RWPE1 (cell line): ENCODE results near the gene ZBTB17.

ENCODE experiments used
- CTCF ChIA-PET: fragments of 350-600 bp; sonication (Branson Sonifier 250); formaldehyde crosslinking; extraction: SDS; loops from one replicate; lab custom pipeline; 2021; lab: Yijun Ruan, JAX
- POLR2A ChIA-PET: fragments of 400-600 bp; formaldehyde crosslinking; extraction: SDS; loops from one replicate; lab custom pipeline; 2020; ENCODE audit warnings: antibody characterized with exemption; ENCODE audit not compliant: low non-redundant PET; lab: Yijun Ruan, JAX
- DNase-seq: peaks from one replicate; pipeline ENCODE4 v3.0.0; 2012; ENCODE audit warnings: low spot score
- H3K27ac ChIP-seq: fragments of 450-650 bp; 2 replicates; pipeline ENCODE4 v1.5.1; 2017
- TF ChIP-seq, protein P1 (sequence below): fragments of 450-650 bp; conservative IDR thresholded peaks from 2 replicates; pipeline ENCODE4 v1.5.1; 2017; ENCODE audit warnings: low read depth, mild to moderate bottlenecking

The ZBTB17 gene

DNA sequence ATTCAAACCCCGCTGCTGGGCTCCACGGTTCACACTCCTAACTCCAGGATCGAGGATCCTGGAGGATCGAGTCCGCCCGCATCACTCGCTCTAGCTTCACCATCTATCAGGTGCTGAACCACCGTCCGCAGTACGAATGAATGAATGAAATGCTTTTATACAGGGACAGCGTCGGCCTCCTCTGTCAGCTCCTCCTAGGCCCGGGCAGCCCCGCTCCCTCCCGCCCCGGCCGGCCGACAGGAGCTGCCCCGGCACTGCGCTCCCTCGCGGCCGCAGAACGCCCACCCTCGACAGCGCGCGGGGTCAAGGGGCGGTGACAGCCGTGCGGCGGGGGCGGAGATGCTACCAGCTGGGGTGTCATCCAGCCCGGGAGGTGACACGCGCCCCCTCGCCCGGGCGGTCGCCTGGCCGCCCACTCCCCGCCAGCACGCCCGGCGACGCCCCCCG, 520 bp downstream of the ZBTB17 start:
- DNase-seq = peak; percentile 37

DNA sequence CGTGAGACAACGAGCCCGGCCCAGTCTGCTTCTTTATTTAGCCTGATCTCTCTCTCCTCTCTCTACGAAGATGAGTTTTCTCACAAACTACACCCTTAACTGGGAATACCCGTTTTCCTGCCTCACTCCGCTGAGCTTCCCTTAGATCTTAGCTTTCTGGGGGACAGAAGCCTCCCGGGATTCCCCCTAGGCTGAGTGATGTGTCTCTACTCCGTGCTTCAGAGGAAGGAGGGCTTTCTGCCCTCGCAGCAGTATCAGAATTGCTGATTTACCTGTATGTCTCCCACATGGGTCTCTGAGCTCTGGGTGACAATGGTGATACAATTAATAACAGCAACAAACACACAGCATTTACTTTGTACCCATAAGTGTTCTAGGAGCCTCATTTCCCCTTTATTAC, 1.0 kb downstream of the ZBTB17 start:
- DNase-seq = no peak
- TF ChIP-seq, protein P1, sequence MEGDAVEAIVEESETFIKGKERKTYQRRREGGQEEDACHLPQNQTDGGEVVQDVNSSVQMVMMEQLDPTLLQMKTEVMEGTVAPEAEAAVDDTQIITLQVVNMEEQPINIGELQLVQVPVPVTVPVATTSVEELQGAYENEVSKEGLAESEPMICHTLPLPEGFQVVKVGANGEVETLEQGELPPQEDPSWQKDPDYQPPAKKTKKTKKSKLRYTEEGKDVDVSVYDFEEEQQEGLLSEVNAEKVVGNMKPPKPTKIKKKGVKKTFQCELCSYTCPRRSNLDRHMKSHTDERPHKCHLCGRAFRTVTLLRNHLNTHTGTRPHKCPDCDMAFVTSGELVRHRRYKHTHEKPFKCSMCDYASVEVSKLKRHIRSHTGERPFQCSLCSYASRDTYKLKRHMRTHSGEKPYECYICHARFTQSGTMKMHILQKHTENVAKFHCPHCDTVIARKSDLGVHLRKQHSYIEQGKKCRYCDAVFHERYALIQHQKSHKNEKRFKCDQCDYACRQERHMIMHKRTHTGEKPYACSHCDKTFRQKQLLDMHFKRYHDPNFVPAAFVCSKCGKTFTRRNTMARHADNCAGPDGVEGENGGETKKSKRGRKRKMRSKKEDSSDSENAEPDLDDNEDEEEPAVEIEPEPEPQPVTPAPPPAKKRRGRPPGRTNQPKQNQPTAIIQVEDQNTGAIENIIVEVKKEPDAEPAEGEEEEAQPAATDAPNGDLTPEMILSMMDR = no peak
- CTCF ChIA-PET = no interaction called here
- H3K27ac ChIP-seq = peak overlapping the region; percentile 77
- POLR2A ChIA-PET = interaction anchor here (0.6 kb wide), 1 partner anchor 49 kb away, joined by 5 read pairs; no protein-coding TSS in a partner anchor

More for the DNA sequence above, 520 bp downstream of the ZBTB17 start:
- peak overlapping the region; percentile 77 for H3K27ac ChIP-seq
- CTCF ChIA-PET = no interaction called here
- POLR2A ChIA-PET = interaction anchor here (0.6 kb wide), 1 partner anchor 50 kb away, joined by 5 read pairs; no protein-coding TSS in a partner anchor
- TF ChIP-seq, protein P1 = no peak

DNA sequence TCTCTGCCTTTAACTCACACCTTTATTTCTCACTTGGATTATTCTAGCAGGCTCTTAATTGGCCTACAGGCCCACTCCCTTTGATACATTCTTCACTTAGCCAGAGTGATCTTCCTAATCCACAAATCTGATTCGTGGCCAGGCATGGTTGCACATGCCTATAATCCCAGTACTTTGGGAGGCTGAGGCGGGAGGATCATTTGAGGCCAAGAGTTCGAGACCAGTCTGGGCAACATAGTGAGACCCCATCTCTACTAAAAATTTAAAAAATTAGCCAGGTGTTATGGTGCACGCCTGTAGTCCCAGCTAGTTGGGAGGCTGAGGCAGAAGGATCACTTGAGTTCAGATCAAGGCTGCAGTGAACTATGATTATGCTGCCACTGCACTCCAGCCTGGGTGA, 2.1 kb downstream of the ZBTB17 start:
- ChIA-PET CTCF (interaction anchor here (0.5 to 0.7 kb wide), 4 partner anchors 12 to 189 kb away, joined by 3 to 5 read pairs (median 4); no protein-coding TSS in a partner anchor), POLR2A (no interaction called here)

DNA sequence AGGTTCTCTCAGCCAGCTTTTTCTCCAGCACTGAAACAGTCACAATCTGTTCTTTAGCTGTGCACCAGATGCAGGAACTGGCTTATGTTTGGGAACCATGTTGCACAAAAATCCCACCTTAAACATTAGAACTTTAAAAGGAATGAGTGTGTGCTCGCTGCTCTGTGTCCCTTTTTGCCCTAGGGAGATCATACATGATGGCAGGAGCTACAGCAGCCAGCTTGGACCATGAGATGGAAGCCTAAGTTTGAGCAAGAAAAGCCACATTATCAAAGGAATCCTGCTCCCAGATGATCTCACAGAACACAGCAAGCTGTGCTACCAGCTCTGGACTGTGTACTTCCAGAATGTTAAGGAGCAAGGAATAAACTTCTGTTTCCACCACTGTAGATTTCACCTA, 3.5 kb downstream of the ZBTB17 start:
- DNase-seq = no peak
- ChIA-PET CTCF (interaction anchor here (0.6 kb wide), 1 partner anchor 524 kb away, joined by 4 read pairs; no protein-coding TSS in a partner anchor), POLR2A (no interaction called here)
- H3K27ac ChIP-seq = no peak overlapping the region
- TF ChIP-seq, protein P1 = no peak

More for the DNA sequence above, 2.1 kb downstream of the ZBTB17 start:
- TF ChIP-seq, protein P1 = no peak
- DNase-seq = no peak
- no peak overlapping the region for H3K27ac ChIP-seq

DNA sequence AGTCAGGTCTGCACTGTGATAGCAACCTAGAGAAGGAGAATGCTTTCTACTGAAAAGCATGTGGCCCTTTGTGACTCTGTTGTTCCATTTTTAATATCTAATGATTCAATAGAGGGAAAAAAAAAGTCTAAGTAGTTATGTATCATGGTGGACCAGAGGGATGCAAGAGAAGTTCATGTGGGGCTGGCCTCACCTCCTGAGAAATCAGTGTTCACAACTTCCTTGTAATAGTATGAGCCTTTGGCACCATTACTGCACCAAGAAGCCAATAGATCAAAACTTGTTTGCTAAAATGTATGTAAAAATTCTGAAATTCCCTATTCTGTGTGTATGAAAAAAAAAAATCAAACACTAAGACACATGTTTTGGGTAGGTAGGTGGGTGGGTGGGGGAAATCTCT, 5.0 kb downstream of the ZBTB17 start:
- no peak for DNase-seq
- TF ChIP-seq, protein P1 = no peak
- ChIA-PET CTCF (interaction anchor here (0.6 kb wide), 2 partner anchors 136 to 156 kb away, joined by 3 to 4 read pairs; no protein-coding TSS in a partner anchor), POLR2A (no interaction called here)
- no peak overlapping the region for H3K27ac ChIP-seq

DNA sequence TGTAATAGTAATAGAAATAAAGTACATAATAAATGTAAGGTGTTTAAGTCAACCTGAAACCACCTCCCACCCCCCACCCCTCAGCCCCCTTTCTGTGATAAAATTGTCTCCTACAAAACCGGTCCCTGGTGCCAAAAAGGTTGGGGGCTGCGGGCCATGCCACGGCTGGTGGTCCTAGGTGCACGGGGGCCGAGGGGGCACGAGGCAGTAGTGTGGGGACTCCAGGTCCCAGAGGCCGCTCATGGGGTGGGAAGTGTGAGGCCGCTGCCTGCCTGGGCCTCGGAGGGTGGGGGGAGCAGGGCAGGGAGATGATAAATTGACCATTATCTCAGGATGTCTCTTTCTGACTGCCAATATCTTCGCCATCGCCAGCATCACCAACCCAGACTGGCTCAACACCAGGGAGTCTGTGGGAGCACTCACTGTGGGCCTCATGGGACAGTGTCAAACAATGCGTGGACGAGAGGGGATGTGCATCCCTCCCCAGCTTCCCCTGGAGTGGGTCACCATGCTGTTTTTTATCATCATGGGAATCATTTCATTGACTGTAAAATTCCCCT, 6.5 kb downstream of the ZBTB17 start:
- no peak overlapping the region for H3K27ac ChIP-seq
- TF ChIP-seq, protein P1 = no peak
- DNase-seq = no peak
- ChIA-PET CTCF (interaction anchor here (1.2 kb wide), 1 partner anchor 9 kb away, joined by 3 read pairs; no protein-coding TSS in a partner anchor), POLR2A (no interaction called here)
